GM19025 (cell line): ENCODE measurements around the gene IPO5.

Experiments used
- ATAC-seq: cut with Tn5 transposase; IDR thresholded peaks from one replicate; pipeline ENCODE4 v1.9.1; 2021; ENCODE audit warnings: mild to moderate bottlenecking, low read depth, moderate library complexity; ENCODE audit not compliant: unreplicated experiment

Gene IPO5

GRCh38 chr13:97953376-97953970 lies at the start of gene IPO5:
Gene IPO5 (plus strand): TSS chr13:97953675. CDS start chr13:97976697, 23,022 bp downstream.
- no peak for ATAC-seq

DNA sequence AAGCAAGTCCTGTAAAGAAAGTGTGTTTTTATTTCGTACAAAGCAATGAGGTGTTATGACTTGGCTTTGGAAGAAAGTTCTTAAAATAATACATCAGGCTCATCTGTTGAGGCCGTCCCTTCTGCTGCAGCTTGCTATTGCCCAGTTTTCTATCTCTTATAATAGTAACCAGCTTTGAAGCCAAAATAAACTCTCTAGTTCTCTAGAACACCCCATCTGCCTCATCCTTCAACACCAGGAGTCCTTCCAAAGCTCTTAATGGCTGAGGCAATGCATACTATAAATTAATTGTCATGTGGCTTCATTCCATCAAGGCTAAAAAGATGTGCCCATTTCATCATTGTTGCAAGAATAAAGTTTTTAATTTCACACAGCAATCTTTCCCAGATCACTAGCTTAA lies 49.4 kb upstream of the IPO5 start:
- ATAC-seq = no peak

DNA sequence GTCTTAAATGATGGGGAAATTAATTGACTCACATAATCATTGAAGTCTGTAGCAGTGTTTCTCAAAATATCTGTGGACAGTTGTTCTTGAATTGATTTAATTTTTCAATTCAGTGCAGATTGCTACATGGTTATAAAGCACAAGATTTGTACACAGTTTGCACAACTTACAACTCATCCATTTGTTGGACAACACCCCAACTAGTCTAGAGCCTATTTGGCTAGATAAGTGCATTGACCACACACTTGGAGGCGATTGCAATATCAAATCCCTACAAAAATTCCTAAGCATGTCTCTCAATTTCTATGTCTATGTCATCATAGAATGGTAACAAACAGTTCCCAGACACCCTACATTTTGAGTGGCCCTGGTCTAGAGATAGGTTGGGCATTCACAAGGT lies 48.0 kb upstream of the IPO5 start:
- ATAC-seq = no peak

- ATAC-seq = peak; percentile 61
Measured at GRCh38 chr13:97911311-97912138, 42.0 kb upstream of the IPO5 start.

- no peak for ATAC-seq
Measured at GRCh38 chr13:97912139-97912535, 41.3 kb upstream of the IPO5 start.

- ATAC-seq = no peak
Measured at GRCh38 chr13:97913206-97913605, 40.3 kb upstream of the IPO5 start.

- ATAC-seq = no peak
Measured at GRCh38 chr13:97914540-97914939, 38.9 kb upstream of the IPO5 start.

DNA sequence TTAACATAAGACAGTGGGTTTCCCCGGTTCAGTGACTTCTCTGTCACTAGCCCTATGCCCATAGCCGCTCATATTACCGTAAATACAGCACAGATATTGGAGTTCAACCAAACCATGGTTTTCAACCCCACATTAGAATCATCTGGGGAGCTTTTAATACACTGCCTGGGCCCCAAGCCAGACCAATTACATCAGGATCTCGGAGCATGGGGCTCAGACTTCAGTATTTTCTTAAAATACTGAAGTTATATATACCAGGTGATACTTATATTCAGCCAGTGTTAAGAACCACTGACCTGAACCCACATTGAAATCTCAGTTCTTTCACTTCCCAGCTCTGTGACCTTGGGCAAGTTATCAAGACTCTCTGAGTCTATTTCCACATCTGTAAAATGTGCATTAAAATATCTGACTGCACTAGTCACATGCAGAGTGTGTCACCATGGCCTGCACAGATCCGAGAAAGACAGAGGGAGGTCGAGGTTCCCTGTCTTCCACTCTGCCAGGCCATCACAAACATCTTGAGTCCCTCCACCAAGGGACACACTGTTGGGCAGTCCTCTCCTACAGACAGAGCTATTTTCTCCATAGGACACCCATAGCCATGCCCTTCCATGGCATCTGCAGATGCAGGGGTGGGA lies 32.2 kb upstream of the IPO5 start:
- no peak for ATAC-seq

- ATAC-seq = no peak
Measured at GRCh38 chr13:97928301-97928700, 25.2 kb upstream of the IPO5 start.

GRCh38 chr13:97932036-97932435 lies 21.4 kb upstream of the IPO5 start:
- no peak for ATAC-seq

GRCh38 chr13:97932647-97933046 lies 20.8 kb upstream of the IPO5 start:
- ATAC-seq = no peak

DNA sequence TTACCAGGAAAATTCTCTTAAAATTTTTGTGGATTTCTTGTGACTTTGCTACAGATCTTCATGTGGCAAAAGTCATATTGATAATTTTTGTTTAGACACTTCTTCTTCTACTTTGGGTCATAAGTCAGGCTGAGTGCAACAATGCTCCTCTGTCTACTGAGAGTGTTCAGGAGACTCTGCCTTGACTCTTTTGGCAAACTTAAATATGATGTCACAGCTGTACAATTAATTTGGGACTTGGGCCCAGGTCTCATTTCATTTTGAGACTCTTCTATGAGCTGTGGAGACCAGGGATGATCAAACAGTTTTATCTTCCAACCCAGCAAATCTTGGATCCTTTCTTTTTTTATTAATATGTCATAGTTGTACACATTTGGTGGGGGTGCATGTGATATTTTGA lies 19.7 kb upstream of the IPO5 start:
- no peak for ATAC-seq

DNA sequence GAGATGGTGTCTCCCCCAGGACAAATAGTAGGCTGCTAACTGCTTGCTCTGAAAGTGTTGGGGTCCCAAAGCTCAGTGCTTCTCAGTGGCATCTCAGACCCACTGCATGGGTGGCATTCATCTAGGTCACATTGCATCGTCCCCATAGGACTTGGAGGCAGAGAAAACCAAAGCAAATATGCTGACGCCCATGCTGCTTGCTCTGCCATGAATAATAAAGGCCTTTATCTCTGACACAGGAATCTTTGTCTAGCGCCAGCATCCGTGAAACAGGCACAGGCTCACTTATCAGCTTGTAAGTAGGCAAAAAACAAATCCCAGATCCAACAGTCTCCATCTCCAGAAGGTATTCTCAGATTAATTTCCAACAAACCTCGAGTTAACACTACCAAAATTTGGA lies 18.9 kb upstream of the IPO5 start:
- no peak for ATAC-seq

- ATAC-seq = no peak
Measured at GRCh38 chr13:97935071-97935470, 18.4 kb upstream of the IPO5 start.

DNA sequence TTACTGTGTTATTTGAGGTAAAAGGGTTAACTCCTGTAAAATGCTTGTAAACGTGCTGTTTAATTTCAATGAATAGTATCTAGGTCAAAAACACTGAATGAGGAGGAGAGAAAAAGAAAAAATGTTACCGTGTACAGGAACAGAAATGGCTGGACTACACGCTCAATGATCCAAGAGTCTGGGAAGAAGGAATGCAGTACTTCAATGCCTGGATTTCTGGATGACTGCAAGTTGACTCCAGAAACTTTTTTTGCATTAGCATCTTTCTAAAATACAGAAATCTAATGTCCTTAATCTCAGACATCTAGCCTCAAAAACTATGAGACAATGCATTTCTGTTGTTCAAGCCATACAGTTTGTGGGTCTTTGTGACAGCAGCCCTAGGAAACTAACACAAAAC lies 17.4 kb upstream of the IPO5 start:
- ATAC-seq = no peak

- ATAC-seq = no peak
Measured at GRCh38 chr13:97938706-97939475, 14.6 kb upstream of the IPO5 start.

GRCh38 chr13:97944396-97945029 lies 9.0 kb upstream of the IPO5 start:
- no peak for ATAC-seq

GRCh38 chr13:97945342-97945741 lies 8.1 kb upstream of the IPO5 start:
- ATAC-seq = no peak

DNA sequence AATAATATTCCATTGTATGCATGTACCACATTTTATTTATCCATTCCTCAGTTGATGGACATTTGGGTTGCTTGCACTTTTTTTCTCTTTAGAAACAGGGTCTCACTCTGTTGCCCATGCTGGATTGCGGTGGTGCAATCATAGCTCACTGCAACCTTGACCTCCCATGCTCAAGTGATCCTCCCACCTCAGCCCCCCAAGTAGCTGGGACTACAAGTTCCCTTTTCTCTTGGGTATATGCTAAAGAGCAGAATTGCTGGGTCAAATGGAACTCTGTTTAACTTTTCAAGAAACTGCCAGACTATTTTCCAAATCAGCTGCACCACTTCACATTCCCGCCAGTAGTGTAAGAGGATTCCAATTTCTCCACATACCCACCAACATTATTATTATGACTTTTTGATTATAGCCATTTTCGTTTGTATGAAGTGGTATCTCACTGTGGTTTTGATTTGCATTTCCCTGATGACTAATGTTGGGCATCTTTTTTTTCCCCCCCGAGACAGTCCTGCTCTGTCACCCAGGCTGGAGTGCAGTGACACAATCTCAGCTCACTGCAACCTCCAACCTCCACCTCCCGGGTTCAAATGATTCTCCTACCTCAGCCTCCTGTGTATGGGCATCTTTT lies 7.6 kb upstream of the IPO5 start:
- ATAC-seq = no peak

DNA sequence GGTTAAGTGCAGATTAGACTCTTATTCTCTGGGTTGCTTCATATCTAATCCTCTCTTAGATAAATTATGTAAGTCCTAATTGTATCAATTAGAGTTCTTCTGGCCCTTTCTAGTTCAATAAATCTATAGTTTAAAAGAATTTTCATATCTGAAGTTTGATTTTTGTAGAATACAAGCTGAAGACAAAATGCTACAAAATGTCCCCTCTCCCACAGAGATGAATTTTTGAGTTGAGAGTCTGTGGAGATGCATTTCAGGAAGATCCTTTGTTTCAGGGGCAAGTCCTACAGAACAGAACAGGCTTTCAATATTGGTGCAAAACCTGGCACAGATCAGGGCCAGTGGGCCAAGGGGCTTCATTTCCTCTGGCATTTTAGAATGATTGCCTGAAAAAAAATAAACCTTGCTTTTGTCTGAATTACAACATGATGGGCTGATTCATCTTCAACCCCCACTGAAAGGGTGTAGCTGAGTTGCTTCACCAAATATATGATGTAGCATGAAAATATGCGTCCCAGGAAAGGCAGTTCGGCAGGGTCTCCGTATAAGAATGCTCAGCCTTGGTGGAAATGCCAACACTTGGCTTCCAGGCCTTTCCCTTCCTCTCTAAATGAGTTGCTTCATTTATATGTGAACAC lies 6.4 kb upstream of the IPO5 start:
- ATAC-seq = no peak
